Measurements from ENCODE around the gene SPACA6.

The SPACA6 gene

GRCh38 chr19:51716925-51717324 is 23.8 kb downstream of the SPACA6 start:
- no peak for DNase-seq (ENCODE audit: extremely low read depth, insufficient read length)
- TF ChIP-seq, protein P1, sequence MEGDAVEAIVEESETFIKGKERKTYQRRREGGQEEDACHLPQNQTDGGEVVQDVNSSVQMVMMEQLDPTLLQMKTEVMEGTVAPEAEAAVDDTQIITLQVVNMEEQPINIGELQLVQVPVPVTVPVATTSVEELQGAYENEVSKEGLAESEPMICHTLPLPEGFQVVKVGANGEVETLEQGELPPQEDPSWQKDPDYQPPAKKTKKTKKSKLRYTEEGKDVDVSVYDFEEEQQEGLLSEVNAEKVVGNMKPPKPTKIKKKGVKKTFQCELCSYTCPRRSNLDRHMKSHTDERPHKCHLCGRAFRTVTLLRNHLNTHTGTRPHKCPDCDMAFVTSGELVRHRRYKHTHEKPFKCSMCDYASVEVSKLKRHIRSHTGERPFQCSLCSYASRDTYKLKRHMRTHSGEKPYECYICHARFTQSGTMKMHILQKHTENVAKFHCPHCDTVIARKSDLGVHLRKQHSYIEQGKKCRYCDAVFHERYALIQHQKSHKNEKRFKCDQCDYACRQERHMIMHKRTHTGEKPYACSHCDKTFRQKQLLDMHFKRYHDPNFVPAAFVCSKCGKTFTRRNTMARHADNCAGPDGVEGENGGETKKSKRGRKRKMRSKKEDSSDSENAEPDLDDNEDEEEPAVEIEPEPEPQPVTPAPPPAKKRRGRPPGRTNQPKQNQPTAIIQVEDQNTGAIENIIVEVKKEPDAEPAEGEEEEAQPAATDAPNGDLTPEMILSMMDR (IDR thresholded peaks at IDR 0.05; ENCODE audit: insufficient read depth, low read length, poor library complexity, severe bottlenecking): no peak
- Histone ChIP-seq H3K27me3 (replicated peaks; ENCODE audit: control insufficient read depth, insufficient read depth, low read length) (no peaks in the 10 kb centered on the region), H3K36me3 (ENCODE audit: control insufficient read depth, insufficient read depth, low read length) (no peaks in the 10 kb centered on the region), H3K4me3 (replicated peaks; ENCODE audit: low read depth, low read length) (no peak overlapping the region)

DNA sequence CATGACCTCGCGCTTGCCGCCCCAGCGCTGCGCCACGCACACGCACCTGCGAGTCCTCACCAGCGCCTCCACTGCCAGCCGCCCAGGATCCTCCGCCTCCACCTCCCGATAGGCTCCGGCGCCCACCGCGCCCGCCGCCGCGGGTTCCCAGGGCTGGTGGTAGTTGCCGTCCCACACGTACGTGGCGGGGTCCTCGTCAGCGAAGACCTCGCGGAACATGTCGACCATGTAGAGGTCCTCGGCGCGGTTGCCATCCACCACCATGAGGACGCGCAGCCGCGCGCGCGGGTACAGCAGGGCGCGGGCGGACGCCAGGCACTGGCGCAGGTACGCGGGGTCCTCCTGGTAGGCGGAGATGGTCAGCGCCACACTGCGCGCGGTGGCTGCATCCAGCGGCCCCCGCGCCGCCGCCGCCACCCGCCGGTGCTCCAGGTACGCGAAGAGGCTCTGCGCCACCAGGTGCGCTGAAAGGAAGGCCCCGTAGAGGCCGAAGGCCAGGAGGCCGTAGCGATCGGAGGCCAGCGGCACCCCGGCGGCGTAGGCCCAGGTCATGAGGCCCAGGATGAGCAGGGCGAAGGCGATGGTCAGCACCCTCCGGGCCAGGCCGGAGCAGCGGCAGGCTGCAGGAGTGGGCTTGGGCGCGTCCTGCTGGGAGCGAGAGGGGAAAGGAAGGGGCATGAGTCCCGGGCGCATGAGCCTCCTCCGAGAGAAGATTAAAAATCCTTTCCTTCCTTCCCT is 26.3 kb downstream of the SPACA6 start:
- TF ChIP-seq, protein P1 (IDR thresholded peaks at IDR 0.05; ENCODE audit: insufficient read depth, low read length, poor library complexity, severe bottlenecking): no peak
- Histone ChIP-seq H3K27me3 (replicated peaks; ENCODE audit: control insufficient read depth, insufficient read depth, low read length) (no peaks in the 10 kb centered on the region), H3K36me3 (ENCODE audit: control insufficient read depth, insufficient read depth, low read length) (no peaks in the 10 kb centered on the region), H3K4me3 (replicated peaks; ENCODE audit: low read depth, low read length) (no peak overlapping the region)
- DNase-seq (ENCODE audit: extremely low read depth, insufficient read length): no peak

DNA sequence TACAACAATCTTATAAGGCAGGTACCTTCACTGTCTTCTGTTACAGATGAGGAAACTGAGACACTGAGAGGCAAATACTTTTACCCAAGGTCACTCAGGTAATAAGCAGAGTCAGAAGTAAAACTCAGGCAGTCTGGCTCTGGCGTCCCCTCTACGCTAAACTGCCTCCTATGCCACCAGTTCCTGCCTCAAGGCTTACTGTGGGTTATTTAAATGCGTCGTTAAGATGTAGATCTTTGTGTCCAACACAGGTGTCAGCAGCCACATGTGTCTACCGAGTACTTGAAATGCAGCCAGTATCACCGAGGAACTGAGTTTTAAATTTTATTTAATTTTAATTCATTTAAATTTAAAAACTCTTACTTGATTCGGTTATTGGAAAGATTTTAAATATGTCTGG is 28.8 kb downstream of the SPACA6 start:
- H3K27me3 ChIP-seq (replicated peaks; ENCODE audit: control insufficient read depth, insufficient read depth, low read length): no peaks in the 10 kb centered on the region
- no peak overlapping the region for H3K4me3 ChIP-seq (replicated peaks; ENCODE audit: low read depth, low read length)
- H3K36me3 ChIP-seq (ENCODE audit: control insufficient read depth, insufficient read depth, low read length): no peaks in the 10 kb centered on the region
- TF ChIP-seq, protein P1 (IDR thresholded peaks at IDR 0.05; ENCODE audit: insufficient read depth, low read length, poor library complexity, severe bottlenecking): no peak
- no peak for DNase-seq (ENCODE audit: extremely low read depth, insufficient read length)

DNA sequence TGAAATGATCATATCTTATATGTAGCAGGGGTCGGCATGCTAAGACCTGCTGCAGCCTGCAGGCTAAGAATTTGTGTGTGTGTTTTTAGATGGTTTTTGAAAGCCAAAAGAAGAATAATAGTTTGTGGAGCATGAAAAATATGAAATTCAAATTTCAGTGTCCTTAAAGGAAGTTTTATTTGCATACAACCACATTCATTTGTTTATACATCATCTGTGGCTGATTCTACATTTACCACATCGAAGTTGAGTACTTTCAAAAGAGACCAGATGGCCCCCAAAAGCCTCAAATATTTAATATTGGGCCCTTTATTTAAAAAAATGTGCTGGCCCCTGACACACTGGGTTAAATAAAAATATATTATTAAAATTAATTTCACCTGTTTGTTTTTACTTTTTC is 29.4 kb downstream of the SPACA6 start:
- Histone ChIP-seq H3K4me3 (replicated peaks; ENCODE audit: low read depth, low read length) (no peak overlapping the region), H3K27me3 (replicated peaks; ENCODE audit: control insufficient read depth, insufficient read depth, low read length) (no peaks in the 10 kb centered on the region), H3K36me3 (ENCODE audit: control insufficient read depth, insufficient read depth, low read length) (no peaks in the 10 kb centered on the region)
- DNase-seq (ENCODE audit: extremely low read depth, insufficient read length): no peak
- TF ChIP-seq, protein P1 (IDR thresholded peaks at IDR 0.05; ENCODE audit: insufficient read depth, low read length, poor library complexity, severe bottlenecking): no peak

- Histone ChIP-seq H3K36me3 (ENCODE audit: control insufficient read depth, insufficient read depth, low read length) (no peaks in the 10 kb centered on the region), H3K4me3 (replicated peaks; ENCODE audit: low read depth, low read length) (no peak overlapping the region), H3K27me3 (replicated peaks; ENCODE audit: control insufficient read depth, insufficient read depth, low read length) (no peaks in the 10 kb centered on the region)
- DNase-seq (ENCODE audit: extremely low read depth, insufficient read length): no peak
- TF ChIP-seq, protein P1 (IDR thresholded peaks at IDR 0.05; ENCODE audit: insufficient read depth, low read length, poor library complexity, severe bottlenecking): no peak
Measured at GRCh38 chr19:51724543-51724942, 31.4 kb downstream of the SPACA6 start.

DNA sequence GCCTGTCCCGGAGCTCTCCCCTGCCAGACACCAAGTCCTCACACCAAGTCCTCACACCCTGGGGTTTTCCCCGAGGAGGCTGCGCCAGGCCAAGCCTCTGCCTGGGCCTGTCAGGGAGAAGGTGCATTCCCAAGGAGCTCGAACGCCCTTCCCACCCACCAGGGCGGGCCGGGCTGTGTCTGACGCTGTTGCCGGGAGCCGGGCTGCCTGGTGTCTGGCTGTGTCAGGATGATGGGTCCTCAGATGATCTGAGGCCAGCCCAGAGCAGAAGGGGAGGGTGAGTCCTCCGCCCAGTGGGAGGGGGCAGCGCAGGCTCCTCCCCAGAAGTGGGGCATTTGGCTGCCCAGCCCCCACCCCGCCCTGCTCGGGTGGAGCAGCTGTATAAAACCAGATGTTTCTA is 32.9 kb downstream of the SPACA6 start:
- TF ChIP-seq, protein P1 (IDR thresholded peaks at IDR 0.05; ENCODE audit: insufficient read depth, low read length, poor library complexity, severe bottlenecking): no peak
- Histone ChIP-seq H3K27me3 (replicated peaks; ENCODE audit: control insufficient read depth, insufficient read depth, low read length) (no peaks in the 10 kb centered on the region), H3K4me3 (replicated peaks; ENCODE audit: low read depth, low read length) (no peak overlapping the region), H3K36me3 (ENCODE audit: control insufficient read depth, insufficient read depth, low read length) (no peaks in the 10 kb centered on the region)
- DNase-seq (ENCODE audit: extremely low read depth, insufficient read length): no peak

Data from GM06990 (cell line).